ENCODE data around the gene CCDC107. TPM values are rescaled to one million over a fixed set of nuclear protein-coding genes. Genes with fewer than 3 reads are reported as not detected.

CCDC107 gene
- total RNA-seq, 2 experiments from 2014 or later: 32.7 to 36.3 TPM

GRCh38 chr9:35656348-35656747 is 1.7 kb upstream of the CCDC107 start:
- Mint-ChIP-seq H3K27me3 (no peaks in the 10 kb centered on the region), H3K4me3 (peak overlapping the region; percentile 92), H3K4me1 (peaks cover 54% of the 10 kb centered on the region), H3K36me3 (peaks cover 23% of the 10 kb centered on the region), H3K9me3 (no peaks in the 10 kb centered on the region), H3K27ac (no peak overlapping the region)
- DNase-seq (no peak), ATAC-seq (ENCODE audit: low read depth) (no peak)
- POLR2A ChIA-PET: interaction anchor here (1.5 to 10.6 kb wide), 5 partner anchors 8 to 93 kb away, joined by 5 to 214 read pairs (median 16); partner anchors contain the start of genes ARHGEF39, CD72, CREB3 and GBA2

GRCh38 chr9:35656831-35657545 is 1.1 kb upstream of the CCDC107 start:
- Mint-ChIP-seq H3K9me3 (no peaks in the 10 kb centered on the region), H3K27ac (peak overlapping the region; percentile 98), H3K36me3 (peaks cover 27% of the 10 kb centered on the region), H3K4me3 (peak overlapping the region; percentile 92), H3K27me3 (no peaks in the 10 kb centered on the region), H3K4me1 (peaks cover 54% of the 10 kb centered on the region)
- POLR2A ChIA-PET: interaction anchor here (1.2 to 10.6 kb wide), 9 partner anchors 8 to 92 kb away, joined by 3 to 214 read pairs (median 13); partner anchors contain the start of genes ARHGEF39, CD72, CREB3 and GBA2
- ATAC-seq (ENCODE audit: low read depth): no peak
- DNase-seq: no peak

- POLR2A ChIA-PET: interaction anchor here (0.7 to 10.6 kb wide), 16 partner anchors 9 to 99 kb away, joined by 3 to 214 read pairs (median 6); partner anchors contain the start of genes CD72, CREB3, GBA2 and RGP1
- peaks cover 57% of the 10 kb centered on the region for H3K4me1 Mint-ChIP-seq
- H3K36me3 Mint-ChIP-seq: peaks cover 32% of the 10 kb centered on the region
- no peaks in the 10 kb centered on the region for H3K9me3 Mint-ChIP-seq
- no peaks in the 10 kb centered on the region for H3K27me3 Mint-ChIP-seq
- ATAC-seq (ENCODE audit: low read depth): peak; percentile 90
- peak within 1 kb of the TSS; percentile 92 for H3K4me3 Mint-ChIP-seq
- DNase-seq: peak; percentile 84
- peak within 1 kb of the TSS; percentile 98 for H3K27ac Mint-ChIP-seq
These were observed 451 bp upstream of the CCDC107 start, which contains the start of gene RMRP for GRCh38 chr9:35657546-35658136. RMRP (minus strand) TSS chr9:35658019.

- POLR2A ChIA-PET: interaction anchor here (1.0 to 10.6 kb wide), 11 partner anchors 10 to 90 kb away, joined by 3 to 214 read pairs (median 13); partner anchors contain the start of genes CD72, CREB3, GBA2 and RGP1
- Mint-ChIP-seq H3K27ac (peak overlapping the region; percentile 83), H3K27me3 (no peaks in the 10 kb centered on the region), H3K4me3 (peak overlapping the region; percentile 92), H3K4me1 (peaks cover 68% of the 10 kb centered on the region), H3K9me3 (no peaks in the 10 kb centered on the region), H3K36me3 (peaks cover 35% of the 10 kb centered on the region)
- DNase-seq (no peak), ATAC-seq (ENCODE audit: low read depth) (no peak)
These were observed 802 bp downstream of the CCDC107 start for GRCh38 chr9:35658968-35659220.

DNA sequence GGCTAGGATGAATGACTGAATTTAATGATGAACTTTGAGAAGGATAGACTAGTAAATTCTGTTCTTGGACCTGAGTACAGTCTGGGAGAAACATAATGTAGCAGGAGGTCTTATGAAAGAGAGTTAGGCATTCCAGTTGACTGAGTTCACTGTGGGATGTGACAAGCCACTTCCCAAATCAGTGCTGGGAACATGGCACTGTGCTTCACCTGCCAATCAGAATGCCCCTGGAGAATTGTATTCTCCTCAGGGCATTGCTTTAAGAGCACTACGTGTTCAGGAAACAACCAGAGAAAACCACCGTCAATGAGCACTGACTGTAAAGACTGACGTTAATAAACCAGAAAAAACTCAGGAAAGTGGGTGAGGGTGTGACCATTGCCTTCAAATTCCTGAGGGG is 1.2 kb downstream of the CCDC107 start:
- no peak for ATAC-seq (ENCODE audit: low read depth)
- no peak for DNase-seq
- no peaks in the 10 kb centered on the region for H3K9me3 Mint-ChIP-seq
- peaks cover 73% of the 10 kb centered on the region for H3K4me1 Mint-ChIP-seq
- H3K4me3 Mint-ChIP-seq: peak overlapping the region; percentile 92
- H3K27me3 Mint-ChIP-seq: no peaks in the 10 kb centered on the region
- peak overlapping the region; percentile 83 for H3K27ac Mint-ChIP-seq
- peaks cover 35% of the 10 kb centered on the region for H3K36me3 Mint-ChIP-seq
- POLR2A ChIA-PET: interaction anchor here (1.0 to 10.6 kb wide), 10 partner anchors 11 to 90 kb away, joined by 3 to 214 read pairs (median 13); partner anchors contain the start of genes CD72, CREB3, GBA2 and RGP1

DNA sequence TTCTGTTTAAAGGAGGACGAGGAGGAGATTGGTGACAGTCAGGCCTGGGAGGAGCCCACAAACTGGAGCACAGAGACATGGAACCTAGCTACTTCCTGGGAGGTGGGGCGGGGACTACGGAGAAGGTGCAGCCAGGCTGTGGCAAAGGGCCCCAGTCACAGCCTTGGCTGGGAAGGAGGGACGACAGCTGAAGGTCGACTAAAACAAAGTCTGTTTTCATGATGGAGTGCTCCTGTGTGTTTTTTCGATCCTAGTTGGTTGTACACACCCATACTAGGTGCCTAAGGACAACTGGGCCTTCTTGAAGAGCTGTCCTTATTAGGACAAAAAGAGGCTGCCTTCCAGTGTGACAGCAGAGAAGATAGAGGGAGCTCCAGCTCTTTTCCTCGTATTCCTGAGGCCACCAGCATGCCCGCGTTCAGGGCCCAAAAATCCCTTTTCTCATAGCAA is 2.9 kb downstream of the CCDC107 start:
- H3K27me3 Mint-ChIP-seq: no peaks in the 10 kb centered on the region
- ATAC-seq (ENCODE audit: low read depth): no peak
- H3K27ac Mint-ChIP-seq: peak overlapping the region; percentile 46
- peak overlapping the region; percentile 47 for H3K4me3 Mint-ChIP-seq
- no peaks in the 10 kb centered on the region for H3K9me3 Mint-ChIP-seq
- POLR2A ChIA-PET: interaction anchor here (0.9 to 10.6 kb wide), 4 partner anchors 13 to 71 kb away, joined by 3 to 214 read pairs (median 17); partner anchors contain the start of genes CREB3, SIT1 and TLN1
- no peak for DNase-seq
- peaks cover 35% of the 10 kb centered on the region for H3K36me3 Mint-ChIP-seq
- H3K4me1 Mint-ChIP-seq: peaks cover 76% of the 10 kb centered on the region

- Mint-ChIP-seq H3K4me1 (peaks cover 73% of the 10 kb centered on the region), H3K27me3 (no peaks in the 10 kb centered on the region), H3K36me3 (peaks cover 35% of the 10 kb centered on the region), H3K9me3 (no peaks in the 10 kb centered on the region), H3K27ac (peak overlapping the region; percentile 79), H3K4me3 (peak overlapping the region; percentile 76)
- no peak for ATAC-seq (ENCODE audit: low read depth)
- POLR2A ChIA-PET: interaction anchor here (0.9 to 10.6 kb wide), 4 partner anchors 13 to 66 kb away, joined by 3 to 214 read pairs (median 8); partner anchors contain the start of gene SIT1
- DNase-seq: no peak
These were observed 3.8 kb downstream of the CCDC107 start for GRCh38 chr9:35661756-35662350.

- Mint-ChIP-seq H3K4me3 (peak overlapping the region; percentile 76), H3K27me3 (no peaks in the 10 kb centered on the region), H3K27ac (peak overlapping the region; percentile 79), H3K9me3 (peaks cover under 1% of the 10 kb centered on the region), H3K4me1 (peaks cover 67% of the 10 kb centered on the region), H3K36me3 (peaks cover 36% of the 10 kb centered on the region)
- DNase-seq (no peak), ATAC-seq (ENCODE audit: low read depth) (no peak)
- POLR2A ChIA-PET: interaction anchor here (2.5 to 10.6 kb wide), 2 partner anchors 14 to 66 kb away, joined by 12 to 214 read pairs; partner anchors contain the start of gene SIT1
These were observed 4.3 kb downstream of the CCDC107 start for GRCh38 chr9:35662437-35662836.

- Mint-ChIP-seq H3K4me3 (peak within 1 kb of the TSS; percentile 91), H3K9me3 (peaks cover 5% of the 10 kb centered on the region), H3K36me3 (peaks cover 25% of the 10 kb centered on the region), H3K27me3 (no peaks in the 10 kb centered on the region), H3K27ac (peak within 1 kb of the TSS; percentile 87), H3K4me1 (peaks cover 53% of the 10 kb centered on the region)
- POLR2A ChIA-PET: interaction anchor here (0.7 to 10.6 kb wide), 24 partner anchors 8 to 147 kb away, joined by 3 to 214 read pairs (median 5); partner anchors contain the start of genes CA9, CREB3, GBA2 and RGP1
- peak; percentile 87 for ATAC-seq (ENCODE audit: low read depth)
- peak; percentile 87 for DNase-seq
These were observed 6.7 kb downstream of the CCDC107 start, which contains the start of gene ARHGEF39 for GRCh38 chr9:35664531-35665470. ARHGEF39 (minus strand) TSS chr9:35665195; CDS start chr9:35665169, 26 bp downstream.

DNA sequence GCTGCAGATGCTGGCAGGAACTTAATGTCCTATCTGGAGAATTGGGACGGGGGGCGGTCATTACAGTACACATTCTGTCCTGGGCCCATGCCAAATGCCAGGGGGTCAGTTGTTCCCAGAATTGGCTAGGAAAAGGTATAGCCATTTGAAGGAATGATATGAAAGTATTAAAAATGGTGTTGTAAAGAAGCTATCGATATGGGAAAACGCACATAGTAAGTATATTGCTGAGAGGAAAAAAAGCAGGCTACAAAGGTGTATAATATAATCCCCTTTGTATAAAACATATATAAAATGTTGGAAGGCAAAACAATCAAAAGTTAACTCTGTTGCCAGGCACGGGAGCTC is 7.4 kb downstream of the CCDC107 start:
- POLR2A ChIA-PET: interaction anchor here (0.6 to 10.6 kb wide), 18 partner anchors 10 to 554 kb away, joined by 3 to 214 read pairs (median 5); partner anchors contain the start of genes CREB3, GBA2, RGP1 and SIT1
- Mint-ChIP-seq H3K4me1 (peaks cover 46% of the 10 kb centered on the region), H3K4me3 (peak overlapping the region; percentile 91), H3K36me3 (peaks cover 19% of the 10 kb centered on the region), H3K9me3 (peaks cover 5% of the 10 kb centered on the region), H3K27ac (peak overlapping the region; percentile 87), H3K27me3 (no peaks in the 10 kb centered on the region)
- no peak for ATAC-seq (ENCODE audit: low read depth)
- no peak for DNase-seq

- POLR2A ChIA-PET: interaction anchor here (0.6 to 10.6 kb wide), 12 partner anchors 10 to 555 kb away, joined by 3 to 214 read pairs (median 8); partner anchors contain the start of genes CREB3, GBA2, RGP1 and SIT1
- Mint-ChIP-seq H3K9me3 (peaks cover 5% of the 10 kb centered on the region), H3K4me3 (peak overlapping the region; percentile 91), H3K27me3 (no peaks in the 10 kb centered on the region), H3K4me1 (peaks cover 41% of the 10 kb centered on the region), H3K36me3 (peaks cover 14% of the 10 kb centered on the region), H3K27ac (peak overlapping the region; percentile 57)
- DNase-seq (no peak), ATAC-seq (ENCODE audit: low read depth) (no peak)
These were observed 8.0 kb downstream of the CCDC107 start for GRCh38 chr9:35666045-35666444.

DNA sequence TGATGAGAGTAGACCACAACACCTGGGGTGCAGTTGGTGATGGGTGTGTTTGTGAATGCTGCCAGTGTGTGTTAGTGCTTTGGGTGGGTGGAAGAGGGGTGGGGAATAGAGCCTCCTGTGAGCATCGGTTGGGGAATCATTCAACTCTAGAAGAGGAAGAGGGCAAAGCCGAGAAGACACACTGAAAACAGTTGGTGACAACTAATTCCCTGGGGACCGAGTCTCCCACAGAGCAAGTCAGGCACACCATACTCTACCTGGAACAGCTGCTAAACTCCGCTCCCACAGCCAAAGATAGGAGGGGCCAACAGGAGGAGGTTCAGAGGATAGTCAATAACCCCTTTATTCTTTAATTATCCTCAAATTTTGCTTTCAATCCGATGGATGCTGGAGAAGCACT is 8.5 kb downstream of the CCDC107 start:
- Mint-ChIP-seq H3K4me3 (peak overlapping the region; percentile 91), H3K4me1 (peaks cover 38% of the 10 kb centered on the region), H3K27ac (peak overlapping the region; percentile 57)

More for the DNA sequence above, 8.5 kb downstream of the CCDC107 start:
- H3K27me3 Mint-ChIP-seq: no peaks in the 10 kb centered on the region
- ATAC-seq (ENCODE audit: low read depth) (no peak), DNase-seq (no peak)
- POLR2A ChIA-PET: interaction anchor here (3.5 kb wide), 1 partner anchor 9 kb away, joined by 18 read pairs; no protein-coding TSS in a partner anchor
- peaks cover 13% of the 10 kb centered on the region for H3K36me3 Mint-ChIP-seq
- peaks cover 5% of the 10 kb centered on the region for H3K9me3 Mint-ChIP-seq

Data from activated naive CD8-positive, alpha-beta T cell treated with anti-CD3 and anti-CD28 coated beads, Interleukin-2, amount 10 ng/mL, durations not matched to agents 7 days and 5 days (primary cell).